ENCODE data around the gene INSYN1. TPM values are rescaled to one million over a fixed set of nuclear protein-coding genes. Genes with fewer than 3 reads are reported as not detected.

The INSYN1 gene
- total and polyA plus RNA-seq, 2 of the 13 experiments (the other 11 are each of a cell fraction or from before 2014, with no cell fraction given): not detected

DNA sequence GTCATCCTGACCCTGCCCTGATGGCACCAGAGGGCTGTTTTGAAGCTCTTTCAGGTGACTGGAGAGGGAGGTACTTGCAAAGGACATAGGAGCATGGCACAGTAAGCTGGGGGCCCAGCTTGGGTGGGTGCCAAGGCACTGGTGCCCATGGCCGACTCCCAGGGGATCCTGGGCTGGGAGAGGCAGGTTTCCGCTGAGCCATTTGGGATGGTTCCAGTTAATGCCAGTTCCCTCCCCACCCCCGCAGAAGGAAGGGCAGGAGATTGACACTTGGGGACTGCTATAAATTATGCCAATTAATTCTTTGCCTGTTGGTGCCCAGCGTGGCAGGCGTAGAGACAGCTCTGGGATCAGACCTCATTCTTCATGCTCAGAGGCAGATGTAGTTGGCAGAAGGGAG, 42.8 kb downstream of the INSYN1 start (continued):
- TF ChIP-seq NCOA2 (CRISPR knock-in tag; IDR thresholded peaks at IDR 0.05): no peak
- no peak for TF ChIP-seq ZNF652 (CRISPR knock-in tag; IDR thresholded peaks at IDR 0.05; ENCODE audit: borderline replicate concordance, low read depth)
- TF ChIP-seq ZSCAN21 (CRISPR knock-in tag; IDR thresholded peaks at IDR 0.05; ENCODE audit: borderline replicate concordance): no peak
- TF ChIP-seq SNAPC2 (CRISPR knock-in tag; IDR thresholded peaks at IDR 0.05): no peak
- no peak for TF ChIP-seq ZNF816 (CRISPR knock-in tag; IDR thresholded peaks at IDR 0.05; ENCODE audit: borderline replicate concordance)
- no peak for TF ChIP-seq ZNF891 (CRISPR knock-in tag; IDR thresholded peaks at IDR 0.05)
- TF ChIP-seq NONO (IDR thresholded peaks at IDR 0.05): no peak
- TF ChIP-seq NONO (CRISPR knock-in tag; conservative IDR thresholded peaks at IDR 0.05): no peak
- no peak for TF ChIP-seq MXD3 (CRISPR knock-in tag; IDR thresholded peaks at IDR 0.05)

DNA sequence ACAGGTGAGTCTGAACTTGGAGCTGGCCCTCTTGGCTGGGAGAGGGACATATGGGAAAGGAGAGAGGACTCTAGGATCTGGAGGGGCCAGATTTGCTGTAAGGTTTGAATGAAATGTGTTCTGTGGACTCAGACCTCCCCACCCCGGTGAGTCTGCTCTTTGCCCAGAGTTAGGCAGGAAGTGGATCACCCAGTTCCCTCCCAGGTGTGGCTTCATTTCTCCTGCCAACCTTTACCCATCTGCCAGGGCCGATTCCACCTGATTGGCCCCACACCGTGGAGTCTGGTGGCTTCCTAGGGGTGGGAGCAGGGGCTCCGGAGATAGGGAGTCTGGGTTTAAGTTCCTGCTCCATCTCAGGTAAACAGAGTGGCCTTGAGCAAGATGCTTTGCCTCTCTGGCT, 43.5 kb downstream of the INSYN1 start:
- Histone ChIP-seq H3K79me2 (ENCODE audit: insufficient read depth, low read length) (no peaks in the 10 kb centered on the region), H3K27me3 (ENCODE audit: control insufficient read depth in 1 of 2, insufficient read depth in 2 of 2, low read length in 2 of 2) (no peaks in the 10 kb centered on the region), H3K4me1 (ENCODE audit: insufficient read depth, low read length) (no peaks in the 10 kb centered on the region), H3K9me3 (ENCODE audit: low read length) (no peaks in the 10 kb centered on the region), H3K4me2 (ENCODE audit: low read depth, low read length) (no peak overlapping the region), H4K20me1 (ENCODE audit: insufficient read depth, low read length) (peaks cover under 1% of the 10 kb centered on the region; the same call in 1 of the 2 replicates), H3K9ac (ENCODE audit: insufficient read depth, low read depth, low read length) (no peak overlapping the region), H3K27ac (ENCODE audit: extremely low read length, insufficient read depth, low read length) (no peak overlapping the region), H3K36me3 (replicated peaks in 1 of 2; ENCODE audit: control insufficient read depth in 1 of 2, insufficient read depth in 2 of 2, low read length in 2 of 2) (peaks cover 11 to 48% of the 10 kb centered on the region in 2 experiments), H3K4me3 (replicated peaks in 1 of 3; ENCODE audit: insufficient read depth in 1 of 3, low read depth in 2 of 3, low read length in 3 of 3) (no peak overlapping the region), H2AFZ (ENCODE audit: low read length) (no peak overlapping the region)
- in situ Hi-C loops (cut with HindIII; ENCODE audit: extremely low pct_ligation_motif_present, low pct_unique_long_range_greater_than_20kb): loop anchor here (10.0 kb wide), 1 partner anchor 405 kb away; no protein-coding TSS in a partner anchor
- ATAC-seq (no peak), FAIRE-seq (no peak), DNase-seq (ENCODE audit: low spot score) (no peak)
- BruUV-seq (replicated peaks): no TSS peak
- intact Hi-C loops (cut with micrococcal nuclease; ENCODE audit: unreplicated experiment): no loop called here
- ChIA-PET CTCF (ENCODE audit: low intra/inter-chr PET ratio, low total read pairs) (no interaction called here), POLR2A (no interaction called here)
- WGBS (ENCODE audit: low lambda C conversion rate): 84% methylated on average over 4 of the region's 4 CpGs
- no peak for TF ChIP-seq ZNF557 (CRISPR knock-in tag; IDR thresholded peaks at IDR 0.05)
- no peak for TF ChIP-seq TBX2 (CRISPR knock-in tag; IDR thresholded peaks at IDR 0.05; ENCODE audit: borderline replicate concordance)
- TF ChIP-seq TOPORS (CRISPR knock-in tag; IDR thresholded peaks at IDR 0.05): no peak
- TF ChIP-seq ZMYM4 (CRISPR knock-in tag; IDR thresholded peaks at IDR 0.05): no peak
- TF ChIP-seq ZFY (CRISPR knock-in tag; IDR thresholded peaks at IDR 0.05): no peak
- TF ChIP-seq, protein P1, sequence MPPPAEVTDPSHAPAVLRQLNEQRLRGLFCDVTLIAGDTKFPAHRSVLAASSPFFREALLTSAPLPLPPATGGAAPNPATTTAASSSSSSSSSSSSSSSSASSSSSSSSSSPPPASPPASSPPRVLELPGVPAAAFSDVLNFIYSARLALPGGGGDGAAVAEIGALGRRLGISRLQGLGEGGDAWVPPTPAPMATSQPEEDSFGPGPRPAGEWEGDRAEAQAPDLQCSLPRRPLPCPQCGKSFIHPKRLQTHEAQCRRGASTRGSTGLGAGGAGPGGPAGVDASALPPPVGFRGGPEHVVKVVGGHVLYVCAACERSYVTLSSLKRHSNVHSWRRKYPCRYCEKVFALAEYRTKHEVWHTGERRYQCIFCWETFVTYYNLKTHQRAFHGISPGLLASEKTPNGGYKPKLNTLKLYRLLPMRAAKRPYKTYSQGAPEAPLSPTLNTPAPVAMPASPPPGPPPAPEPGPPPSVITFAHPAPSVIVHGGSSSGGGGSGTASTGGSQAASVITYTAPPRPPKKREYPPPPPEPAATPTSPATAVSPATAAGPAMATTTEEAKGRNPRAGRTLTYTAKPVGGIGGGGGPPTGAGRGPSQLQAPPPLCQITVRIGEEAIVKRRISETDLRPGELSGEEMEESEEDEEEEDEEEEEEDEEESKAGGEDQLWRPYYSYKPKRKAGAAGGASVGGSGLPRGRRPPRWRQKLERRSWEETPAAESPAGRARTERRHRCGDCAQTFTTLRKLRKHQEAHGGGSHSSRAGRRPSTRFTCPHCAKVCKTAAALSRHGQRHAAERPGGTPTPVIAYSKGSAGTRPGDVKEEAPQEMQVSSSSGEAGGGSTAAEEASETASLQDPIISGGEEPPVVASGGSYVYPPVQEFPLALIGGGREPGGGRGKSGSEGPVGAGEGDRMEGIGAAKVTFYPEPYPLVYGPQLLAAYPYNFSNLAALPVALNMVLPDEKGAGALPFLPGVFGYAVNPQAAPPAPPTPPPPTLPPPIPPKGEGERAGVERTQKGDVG (CRISPR knock-in tag; IDR thresholded peaks at IDR 0.05; ENCODE audit: borderline replicate concordance): no peak
- TF ChIP-seq ZFP36L2 (CRISPR knock-in tag; IDR thresholded peaks at IDR 0.05): no peak
- TF ChIP-seq, protein P2, sequence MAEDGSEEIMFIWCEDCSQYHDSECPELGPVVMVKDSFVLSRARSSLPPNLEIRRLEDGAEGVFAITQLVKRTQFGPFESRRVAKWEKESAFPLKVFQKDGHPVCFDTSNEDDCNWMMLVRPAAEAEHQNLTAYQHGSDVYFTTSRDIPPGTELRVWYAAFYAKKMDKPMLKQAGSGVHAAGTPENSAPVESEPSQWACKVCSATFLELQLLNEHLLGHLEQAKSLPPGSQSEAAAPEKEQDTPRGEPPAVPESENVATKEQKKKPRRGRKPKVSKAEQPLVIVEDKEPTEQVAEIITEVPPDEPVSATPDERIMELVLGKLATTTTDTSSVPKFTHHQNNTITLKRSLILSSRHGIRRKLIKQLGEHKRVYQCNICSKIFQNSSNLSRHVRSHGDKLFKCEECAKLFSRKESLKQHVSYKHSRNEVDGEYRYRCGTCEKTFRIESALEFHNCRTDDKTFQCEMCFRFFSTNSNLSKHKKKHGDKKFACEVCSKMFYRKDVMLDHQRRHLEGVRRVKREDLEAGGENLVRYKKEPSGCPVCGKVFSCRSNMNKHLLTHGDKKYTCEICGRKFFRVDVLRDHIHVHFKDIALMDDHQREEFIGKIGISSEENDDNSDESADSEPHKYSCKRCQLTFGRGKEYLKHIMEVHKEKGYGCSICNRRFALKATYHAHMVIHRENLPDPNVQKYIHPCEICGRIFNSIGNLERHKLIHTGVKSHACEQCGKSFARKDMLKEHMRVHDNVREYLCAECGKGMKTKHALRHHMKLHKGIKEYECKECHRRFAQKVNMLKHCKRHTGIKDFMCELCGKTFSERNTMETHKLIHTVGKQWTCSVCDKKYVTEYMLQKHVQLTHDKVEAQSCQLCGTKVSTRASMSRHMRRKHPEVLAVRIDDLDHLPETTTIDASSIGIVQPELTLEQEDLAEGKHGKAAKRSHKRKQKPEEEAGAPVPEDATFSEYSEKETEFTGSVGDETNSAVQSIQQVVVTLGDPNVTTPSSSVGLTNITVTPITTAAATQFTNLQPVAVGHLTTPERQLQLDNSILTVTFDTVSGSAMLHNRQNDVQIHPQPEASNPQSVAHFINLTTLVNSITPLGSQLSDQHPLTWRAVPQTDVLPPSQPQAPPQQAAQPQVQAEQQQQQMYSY (CRISPR knock-in tag; IDR thresholded peaks at IDR 0.05): no peak

Measured in HepG2 (cell line).